ENCODE measurements around the gene PCBP3. TPM values are rescaled to one million over a fixed set of nuclear protein-coding genes. Genes with fewer than 3 reads are reported as not detected.
"Not testable (repeated sequence)": the region's sequence is repeated elsewhere in the genome, so short reads cannot be mapped to it uniquely, and the experiment has no call there.

PCBP3 gene
- total RNA-seq, 1 donor from 2014 or later: not detected

GRCh38 chr21:45848805-45849204 is 205.3 kb downstream of the PCBP3 start:
- DNase-seq: no peak

DNA sequence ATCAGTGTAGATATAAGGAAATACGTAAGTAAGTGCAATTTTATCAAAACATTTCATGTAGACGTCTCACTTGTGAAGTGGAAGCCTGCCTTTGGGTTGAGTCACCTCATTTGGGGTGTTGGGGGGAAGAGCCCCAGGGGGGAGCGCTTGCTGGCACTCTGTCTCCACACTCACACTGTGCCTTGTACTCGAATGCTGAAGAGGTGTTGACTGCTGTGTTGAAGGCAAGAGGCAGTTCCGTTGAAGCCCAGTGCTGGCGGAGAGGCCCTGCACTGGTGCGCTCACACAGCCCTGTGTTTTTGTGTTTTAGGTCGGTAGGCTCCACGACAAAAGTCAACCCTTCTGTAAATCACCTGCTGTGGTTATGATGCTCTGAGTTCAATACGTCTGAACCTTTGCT is 206.1 kb downstream of the PCBP3 start:
- DNase-seq: no peak

DNA sequence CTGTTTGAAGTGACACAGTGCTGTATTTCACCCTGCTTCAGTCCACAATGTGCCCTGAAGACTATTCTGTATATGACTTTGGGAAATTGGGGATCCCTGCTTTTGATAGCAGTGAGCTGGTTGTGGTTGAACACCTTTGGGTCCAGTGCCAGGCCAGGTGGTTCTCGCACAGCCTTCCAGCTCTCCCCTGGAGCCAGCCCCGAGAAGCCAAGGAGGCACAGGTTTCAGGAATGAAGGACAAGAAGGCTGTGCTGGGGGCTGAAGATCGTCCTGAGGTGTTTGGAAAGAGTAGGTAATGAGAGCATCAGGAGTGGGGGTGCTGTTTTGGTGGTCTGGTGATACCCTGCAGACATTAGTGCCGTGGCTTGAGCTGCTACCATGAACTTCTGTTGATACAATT is 206.7 kb downstream of the PCBP3 start:
- DNase-seq: no peak

DNA sequence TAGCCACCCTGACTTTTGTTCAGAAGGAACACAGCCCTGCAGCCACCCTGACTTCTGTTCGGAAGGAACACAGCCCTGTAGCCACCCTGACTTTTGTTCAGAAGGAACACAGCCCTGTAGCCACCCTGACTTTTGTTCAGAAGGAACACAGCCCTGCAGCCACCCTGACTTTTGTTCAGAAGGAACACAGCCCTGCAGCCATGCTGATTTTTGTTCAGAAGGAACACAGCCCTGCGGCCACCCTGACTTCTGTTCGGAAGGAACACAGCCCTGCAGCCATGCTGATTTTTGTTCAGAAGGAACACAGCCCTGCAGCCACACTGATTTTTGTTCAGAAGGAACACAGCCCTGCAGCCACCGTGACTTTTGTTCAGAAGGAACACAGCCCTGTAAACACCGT is 208.9 kb downstream of the PCBP3 start:
- not testable (repeated sequence) for DNase-seq

GRCh38 chr21:45852886-45853400 is 209.4 kb downstream of the PCBP3 start:
- DNase-seq: no peak

DNA sequence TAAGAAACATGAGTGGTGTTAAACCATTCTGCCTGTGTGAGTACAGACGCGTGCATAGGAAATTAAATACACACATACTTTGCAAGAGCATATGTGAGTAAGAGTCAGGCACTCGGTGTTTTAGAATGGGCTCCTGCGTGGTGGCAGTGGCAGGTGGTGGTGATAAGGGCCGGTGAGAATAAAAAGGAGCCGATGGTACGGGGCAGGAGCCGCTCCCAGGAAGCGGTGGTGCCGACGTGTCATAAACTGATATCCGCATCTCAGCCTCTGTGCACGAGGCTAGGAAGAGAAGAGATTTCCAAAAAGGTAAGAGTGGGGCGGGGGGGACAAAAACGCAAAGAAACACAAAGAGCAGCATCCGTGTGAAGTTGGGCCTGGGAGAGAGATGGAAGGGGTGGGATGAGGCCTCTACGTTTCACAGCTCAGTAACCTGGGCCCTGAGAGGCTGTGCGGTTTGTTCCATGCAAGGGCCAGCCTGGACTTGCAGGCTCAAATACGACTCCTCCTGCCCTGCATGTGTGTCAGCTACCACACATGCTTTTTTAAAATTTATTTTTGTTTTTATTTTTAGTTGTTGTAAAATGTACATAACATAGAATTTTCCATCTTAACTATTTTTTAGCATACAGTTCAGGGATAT is 210.3 kb downstream of the PCBP3 start:
- DNase-seq: no peak

DNA sequence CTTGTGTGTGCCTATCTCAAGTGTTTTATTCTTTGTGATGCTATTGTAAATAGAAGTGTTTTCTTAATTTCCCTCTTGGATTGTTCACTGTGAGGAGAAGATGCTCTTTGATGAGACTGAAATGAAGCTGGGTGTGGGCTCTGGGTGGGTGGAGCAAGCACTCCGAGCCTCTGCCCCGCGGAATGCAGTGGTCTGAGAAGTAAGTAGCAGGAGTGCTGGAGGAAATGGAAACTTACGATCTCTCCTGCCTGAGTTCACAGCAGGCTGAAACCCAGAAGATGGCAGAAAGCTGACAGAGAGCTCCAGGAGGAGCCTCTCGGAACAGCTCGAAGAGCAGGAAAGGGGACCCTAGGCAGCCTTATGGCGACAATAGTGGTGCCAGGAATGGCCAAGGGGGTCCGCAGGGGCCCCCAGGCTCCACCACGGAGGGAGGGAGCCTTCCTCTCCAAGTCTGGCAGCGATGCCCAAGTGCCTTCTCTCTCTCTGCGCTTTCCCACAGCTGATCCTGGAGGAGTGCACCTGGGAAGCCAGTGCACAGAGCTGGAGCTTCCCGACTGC is 211.2 kb downstream of the PCBP3 start:
- no peak for DNase-seq

- DNase-seq: no peak
These were observed 211.8 kb downstream of the PCBP3 start for GRCh38 chr21:45855248-45855811.

DNA sequence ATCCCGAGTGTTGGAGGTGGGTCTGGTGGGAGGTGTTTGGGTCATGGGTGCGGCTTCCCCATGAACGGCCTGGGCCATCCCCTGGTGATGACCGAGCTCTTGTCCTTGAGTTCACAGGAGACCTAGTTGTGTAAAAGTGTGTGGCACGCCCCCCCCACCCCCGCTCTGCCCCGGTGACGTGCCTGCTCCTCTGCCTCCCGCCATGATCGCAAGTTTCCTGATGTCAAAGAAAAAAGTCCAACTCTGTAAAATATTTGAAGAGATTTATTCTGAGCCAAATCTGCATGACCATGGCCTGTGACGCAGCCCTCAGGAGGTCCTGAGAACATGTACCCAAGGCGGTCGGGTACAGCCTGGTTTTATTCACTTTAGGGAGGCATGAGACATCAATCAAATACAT is 212.9 kb downstream of the PCBP3 start:
- DNase-seq: no peak

GRCh38 chr21:45856906-45857305 is 213.4 kb downstream of the PCBP3 start:
- no peak for DNase-seq

- DNase-seq: no peak
These were observed 214.2 kb downstream of the PCBP3 start for GRCh38 chr21:45857761-45858160.

GRCh38 chr21:45858180-45858579 is 214.7 kb downstream of the PCBP3 start:
- no peak for DNase-seq

GRCh38 chr21:45859041-45859761 is 215.7 kb downstream of the PCBP3 start:
- no peak for DNase-seq

DNA sequence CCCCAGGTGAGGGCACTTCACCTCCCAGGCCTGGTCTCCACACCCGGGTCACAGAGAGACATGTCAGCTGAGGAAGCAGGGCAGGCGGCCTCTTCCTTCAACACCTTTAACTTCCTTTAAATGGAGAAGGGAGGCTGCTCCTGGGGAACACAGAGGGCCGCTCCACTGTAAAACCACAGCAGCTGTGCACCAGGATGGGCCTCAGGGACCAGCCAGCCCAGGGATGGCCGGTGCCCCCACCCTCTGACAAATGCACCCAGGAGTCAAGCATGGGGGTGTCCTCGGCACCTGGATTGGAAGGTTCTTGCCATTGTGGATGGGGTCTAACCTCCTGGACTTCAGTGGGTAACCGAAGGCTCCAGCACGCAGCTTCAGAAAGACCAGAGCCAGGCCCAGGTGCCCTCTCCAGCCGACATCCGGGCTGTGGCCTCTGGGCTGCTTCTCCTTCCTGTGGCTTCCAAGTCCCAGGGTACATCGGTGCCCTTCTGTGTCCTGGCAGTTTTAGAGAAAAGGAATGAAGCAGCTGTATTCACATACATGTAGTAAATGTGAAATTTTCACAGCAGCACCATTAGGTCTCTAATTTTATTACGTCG is 216.3 kb downstream of the PCBP3 start:
- DNase-seq: no peak

- no peak for DNase-seq
These were observed 217.1 kb downstream of the PCBP3 start for GRCh38 chr21:45860493-45861155.

GRCh38 chr21:45861156-45861870 is 217.8 kb downstream of the PCBP3 start:
- DNase-seq: no peak

DNA sequence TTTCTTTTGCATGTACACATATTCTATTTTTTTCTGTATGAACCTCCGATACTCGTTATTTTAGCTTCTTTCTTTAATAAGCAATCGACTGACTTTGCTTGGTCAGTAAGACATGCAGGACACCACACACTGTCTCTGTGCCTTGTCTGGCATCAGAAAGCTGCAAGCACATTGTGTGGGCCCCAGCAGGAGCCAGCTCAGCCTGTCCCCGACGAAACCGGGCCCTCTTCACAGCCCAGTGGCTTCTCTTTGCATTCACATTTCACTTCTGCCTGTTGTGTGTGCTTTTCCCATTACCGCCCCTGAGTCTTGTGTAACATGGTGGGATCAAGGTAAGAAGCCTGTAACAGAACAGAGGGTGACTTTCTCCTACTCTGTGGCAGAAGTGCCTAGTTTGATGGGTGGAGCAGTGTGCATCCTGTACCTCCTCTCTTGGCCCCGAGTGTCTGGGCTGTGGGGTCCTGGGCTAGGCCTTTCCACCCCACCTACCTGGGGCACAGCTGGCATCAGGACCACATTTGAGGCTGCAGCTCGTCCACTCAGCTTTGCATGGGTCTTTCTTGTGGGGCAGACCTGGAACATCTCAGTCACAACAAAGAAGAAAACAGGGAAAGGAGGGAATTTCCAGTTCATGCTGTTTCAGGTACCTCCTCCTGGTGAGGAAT is 219.2 kb downstream of the PCBP3 start:
- no peak for DNase-seq

- no peak for DNase-seq
These were observed 219.7 kb downstream of the PCBP3 start for GRCh38 chr21:45863267-45863666.

DNA sequence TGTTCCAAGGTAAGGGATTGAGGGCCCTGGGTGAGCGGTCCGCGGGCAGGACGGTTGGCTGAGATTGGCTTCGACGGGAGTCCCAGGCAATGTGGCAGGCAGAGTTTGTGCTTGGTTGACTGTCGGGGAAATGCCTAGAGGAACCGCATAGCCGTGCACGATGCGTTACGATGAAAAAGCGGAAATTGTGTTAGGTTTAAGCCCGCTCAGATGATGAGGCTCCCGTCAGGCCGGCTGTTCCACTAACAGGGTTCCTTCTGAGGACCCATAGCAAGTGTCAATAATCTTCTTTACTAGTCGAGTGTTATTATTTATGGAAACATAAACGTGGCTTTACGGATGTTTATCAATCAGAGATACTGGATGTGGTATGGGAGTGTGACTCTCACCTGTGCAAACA is 220.2 kb downstream of the PCBP3 start:
- no peak for DNase-seq

DNA sequence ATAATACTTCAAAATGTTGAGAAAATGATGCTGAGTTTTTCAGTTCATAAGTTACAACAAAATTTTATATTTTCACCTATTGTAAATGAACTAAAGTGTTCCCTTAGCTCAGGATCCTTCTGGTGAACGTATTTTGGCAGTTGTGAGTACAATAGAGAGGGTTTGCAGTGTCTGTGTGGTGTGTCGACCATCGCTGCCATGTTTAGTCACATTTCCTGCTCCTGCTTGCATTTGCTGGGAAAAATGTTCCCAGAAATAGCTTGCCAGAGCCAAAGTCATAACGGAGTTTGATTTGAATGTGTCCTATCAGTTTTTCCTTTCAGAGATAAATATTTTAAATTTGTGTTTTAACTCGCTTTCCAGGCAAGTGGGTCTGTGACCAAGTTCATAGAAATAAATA is 220.9 kb downstream of the PCBP3 start:
- peak; percentile 19 for DNase-seq

- DNase-seq: no peak
These were observed 221.7 kb downstream of the PCBP3 start for GRCh38 chr21:45865106-45865835.
